H1 (cell line): ENCODE measurements around the gene ZNF284. TPM values are rescaled to one million over a fixed set of nuclear protein-coding genes. Genes with fewer than 3 reads are reported as not detected.

Experiments used
- HDAC6 ChIP-seq: IDR thresholded peaks from one replicate; pipeline ENCODE4 v1.7.1; 2012; ENCODE audit warnings: low read depth, mild to moderate bottlenecking, inconsistent platforms, low read length, moderate library complexity
- MAX ChIP-seq: IDR thresholded peaks from 2 replicates; pipeline ENCODE4 v1.6.1; 2012; ENCODE audit warnings: inconsistent platforms
- polyA plus RNA-seq, 7 experiments: library from polyadenylated mRNA; depleted of rRNA in 3 of 7; stranded (reverse) in 5 of 7; unstranded in 2 of 7; fragments of >200 nt in 5 of 7; fragments of 200-250 nt in 2 of 7; gene quantifications; 1 replicate in 5 of 7; 2 replicates in 1 of 7; 4 replicates in 1 of 7; pipeline versions ENCODE4 v1.2.1 to v1.2.3, GENCODE V29; 2011 to 2013; ENCODE audit warnings: missing spikeins in 2 of 7, mixed read lengths in 2 of 7
- total RNA-seq: library from RNA; stranded (reverse); fragmentation: NEBNext Ultra II Directional; extraction: Animal tissue kit (Norgen Biotek cat#: 25700); gene quantifications from 2 replicates; pipeline ENCODE4 v1.2.1, GENCODE V29; 2021

The ZNF284 gene
- total and polyA plus RNA-seq, 2 of the 8 experiments (the other 6 are each of a cell fraction or from before 2014, with no cell fraction given) = 1.1 to 3.4 TPM

GRCh38 chr19:44111910-44112463 lies 40.0 kb downstream of the ZNF284 start (continued):
- peak; percentile 84 for TF ChIP-seq MAX
- TF ChIP-seq HDAC6 = no peak
